Memory B cell (primary cell): ENCODE results near the gene UBE2D1.
"Not testable (repeated sequence)": the region's sequence is repeated elsewhere in the genome, so short reads cannot be mapped to it uniquely, and the experiment has no call there.

Source experiments
- ATAC-seq: fragments of 150-1000 bp; cut with Tn5 transposase; 2 replicates; pipeline ENCODE4 v1.10.0; 2021; ENCODE audit warnings: low read depth, mild to moderate bottlenecking, moderate library complexity
- DNase-seq, 2 donors: peaks; one replicate each; pipeline ENCODE4 v3.0.0; 2022; ENCODE audit warnings: low spot score in 2 of 2
- H3K27ac Mint-ChIP-seq: one replicate; pipeline ENCODE4 v1.8.0; 2022; ENCODE audit warnings: mild to moderate bottlenecking, moderate library complexity, mixed read lengths
- H3K27me3 Mint-ChIP-seq: one replicate; pipeline ENCODE4 v1.8.0; 2022; ENCODE audit warnings: mixed read lengths
- H3K36me3 Mint-ChIP-seq: one replicate; pipeline ENCODE4 v1.8.0; 2022; ENCODE audit warnings: mild to moderate bottlenecking, mixed read lengths
- H3K4me1 Mint-ChIP-seq: one replicate; pipeline ENCODE4 v1.8.0; 2022; ENCODE audit warnings: mixed read lengths
- H3K4me3 Mint-ChIP-seq: one replicate; pipeline ENCODE4 v1.8.0; 2022; ENCODE audit warnings: mild to moderate bottlenecking, moderate library complexity, mixed read lengths
- H3K9me3 Mint-ChIP-seq: one replicate; pipeline ENCODE4 v1.8.0; 2022; ENCODE audit warnings: mixed read lengths

UBE2D1 gene

GRCh38 chr10:58412502-58412961, 77.7 kb downstream of the UBE2D1 start:
- Mint-ChIP-seq H3K9me3 (peaks cover 2% of the 10 kb centered on the region), H3K4me3 (no peak overlapping the region), H3K27me3 (peaks cover 2% of the 10 kb centered on the region), H3K4me1 (no peaks in the 10 kb centered on the region), H3K27ac (no peak overlapping the region), H3K36me3 (peaks cover 2% of the 10 kb centered on the region)
- ATAC-seq (no peak), DNase-seq (no peak)

DNA sequence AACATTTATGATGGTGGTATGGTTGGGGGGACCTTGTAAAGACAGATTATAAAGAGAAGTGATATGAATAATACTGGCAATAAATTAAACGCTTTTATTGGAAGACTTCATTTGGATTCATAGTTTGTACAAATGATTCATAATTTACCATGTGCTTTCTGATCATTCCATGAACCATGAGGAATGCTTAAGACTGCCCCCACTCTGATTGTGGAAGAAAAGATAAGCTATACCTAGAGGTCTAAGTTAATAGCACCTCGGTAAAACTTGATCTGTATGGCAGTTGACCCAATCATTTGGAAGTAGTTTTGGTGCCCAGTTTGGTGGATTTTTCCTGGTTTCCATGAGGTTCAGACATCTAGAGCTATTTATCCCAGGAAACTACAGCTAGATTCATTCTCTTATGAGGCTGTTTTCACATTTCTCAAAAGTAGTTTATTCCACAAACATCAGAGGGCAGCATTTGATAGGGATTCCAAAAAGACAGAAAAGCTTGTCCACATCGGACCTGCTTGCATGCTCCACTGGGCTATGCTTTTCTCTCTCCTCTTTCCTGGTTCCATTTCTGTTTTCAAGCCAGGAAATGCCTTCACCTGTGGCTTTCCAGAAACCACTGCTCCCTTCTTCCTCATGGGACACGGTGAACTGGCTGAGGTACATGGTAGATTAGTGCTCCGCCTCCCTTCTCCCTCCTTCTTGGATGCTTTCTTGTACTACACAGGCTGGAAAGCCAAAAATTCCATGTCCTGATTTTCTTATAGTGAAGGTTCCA, 79.7 kb downstream of the UBE2D1 start:
- no peak for ATAC-seq
- DNase-seq = no peak
- H3K27me3 Mint-ChIP-seq = peaks cover 2% of the 10 kb centered on the region
- peaks cover 2% of the 10 kb centered on the region for H3K9me3 Mint-ChIP-seq
- peaks cover 2% of the 10 kb centered on the region for H3K36me3 Mint-ChIP-seq
- H3K27ac Mint-ChIP-seq = no peak overlapping the region
- no peak overlapping the region for H3K4me3 Mint-ChIP-seq
- no peaks in the 10 kb centered on the region for H3K4me1 Mint-ChIP-seq

DNA sequence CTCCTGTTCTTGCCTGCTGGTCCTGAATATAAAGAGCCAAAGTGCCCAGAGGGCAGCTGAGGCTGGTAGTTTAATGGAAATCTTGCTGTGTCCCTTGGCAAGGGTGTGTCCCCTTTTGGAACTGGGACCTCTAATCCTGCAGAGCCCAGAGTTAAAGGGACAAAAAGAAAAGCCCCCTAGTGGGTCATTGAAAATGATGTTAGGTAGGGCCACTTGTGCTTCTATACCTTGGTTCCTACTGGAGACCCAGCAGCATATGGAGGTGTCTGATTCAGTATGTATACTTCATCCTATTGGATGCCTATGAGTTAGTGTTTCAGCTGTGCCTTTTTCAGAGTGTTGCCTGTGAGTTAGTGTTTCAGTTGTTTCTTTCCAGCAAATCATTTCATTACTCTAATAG, 81.0 kb downstream of the UBE2D1 start:
- Mint-ChIP-seq H3K27ac (no peak overlapping the region), H3K36me3 (peaks cover 2% of the 10 kb centered on the region), H3K4me1 (no peaks in the 10 kb centered on the region), H3K27me3 (peaks cover 2% of the 10 kb centered on the region), H3K4me3 (no peak overlapping the region), H3K9me3 (peaks cover 2% of the 10 kb centered on the region)
- ATAC-seq (no peak), DNase-seq (no peak)

- not testable (repeated sequence) for H3K27ac Mint-ChIP-seq, H3K4me3 Mint-ChIP-seq, ATAC-seq, DNase-seq, H3K9me3 Mint-ChIP-seq, H3K4me1 Mint-ChIP-seq, H3K27me3 Mint-ChIP-seq, H3K36me3 Mint-ChIP-seq
Measured at GRCh38 chr10:58417902-58418301, 83.1 kb downstream of the UBE2D1 start.
